ENCODE data around the gene TBC1D22A.
"Not testable (repeated sequence)": the region's sequence is repeated elsewhere in the genome, so short reads cannot be mapped to it uniquely, and the experiment has no call there.

The TBC1D22A gene

DNA sequence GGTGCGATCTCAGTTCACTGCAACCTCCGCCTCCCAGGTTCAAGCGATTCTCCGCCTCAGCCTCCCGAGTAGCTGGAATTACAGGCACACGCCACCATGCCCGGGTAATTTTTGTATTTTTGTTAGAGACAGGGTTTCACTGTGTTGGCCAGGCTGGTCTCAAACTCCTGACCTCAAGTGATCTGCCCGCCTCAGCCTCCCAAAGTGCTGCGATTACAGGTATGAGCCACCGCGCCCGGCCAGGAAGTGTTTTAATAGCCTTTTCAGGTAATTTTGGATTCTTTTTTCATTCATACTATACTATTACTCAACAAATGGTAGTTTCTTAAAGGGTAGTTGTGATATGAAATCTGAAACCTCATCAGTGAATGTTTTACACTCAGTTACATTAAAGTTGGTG, 216.2 kb downstream of the TBC1D22A start:
- not testable (repeated sequence) for DNase-seq

DNA sequence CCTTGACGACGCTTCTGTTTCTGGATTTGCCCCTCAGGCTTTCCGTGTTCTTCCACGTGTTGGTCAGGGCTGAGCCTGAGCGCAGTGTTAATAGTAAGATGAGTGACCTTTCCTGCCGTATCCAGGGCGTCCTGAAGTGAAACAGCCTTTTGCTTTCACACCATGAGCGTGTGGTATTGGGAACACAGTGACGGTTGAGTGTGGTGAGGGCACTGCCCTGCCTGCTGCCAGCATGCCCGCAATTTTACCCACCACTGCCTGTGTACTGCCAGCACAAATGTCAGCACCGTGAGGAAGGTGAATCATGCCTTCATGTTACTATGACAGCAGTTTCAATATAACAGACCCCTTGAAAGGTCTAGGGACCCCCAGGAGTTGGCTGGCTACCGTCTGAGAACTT, 217.1 kb downstream of the TBC1D22A start:
- DNase-seq, result no peak

DNA sequence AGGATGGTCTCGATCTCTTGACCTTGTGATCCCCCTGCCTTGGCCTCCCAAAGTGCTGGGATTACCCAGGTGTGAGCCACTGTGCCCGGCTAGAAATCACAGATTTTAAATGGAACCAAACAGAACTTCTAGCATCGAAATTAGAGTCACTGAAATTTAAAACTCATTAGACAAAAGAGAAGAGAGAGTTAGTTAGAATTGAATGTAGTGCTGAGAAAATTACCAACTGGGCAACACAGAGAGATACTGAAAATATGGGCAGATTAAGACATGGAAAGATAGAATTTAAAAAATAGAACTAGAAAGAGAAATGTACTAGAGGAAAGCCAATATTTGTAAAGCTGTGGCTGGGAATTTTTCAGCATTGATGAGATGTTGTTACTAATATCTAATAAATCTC, 217.9 kb downstream of the TBC1D22A start:
- no peak for DNase-seq

DNA sequence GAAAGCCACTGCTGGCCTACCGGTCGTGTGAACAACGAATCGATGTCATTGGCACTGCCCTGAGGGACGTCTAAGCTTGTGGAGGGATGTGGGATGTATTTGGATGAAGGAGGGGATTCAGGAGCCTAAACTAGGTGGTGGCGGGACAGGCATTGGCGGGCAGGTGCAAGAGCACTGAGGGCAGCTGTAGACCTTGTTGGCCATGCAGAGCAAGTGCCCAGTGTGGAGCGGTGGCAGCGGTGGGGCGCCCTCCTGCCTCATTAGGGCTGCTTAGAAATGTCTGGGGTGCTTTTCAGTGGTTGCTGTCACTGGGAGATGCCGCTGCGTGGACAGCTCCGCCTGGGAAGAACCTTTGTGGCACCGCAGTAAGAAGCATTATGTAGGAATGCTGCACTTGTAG, 220.2 kb downstream of the TBC1D22A start:
- no peak for DNase-seq

GRCh38 chr22:46983046-46983445, 220.6 kb downstream of the TBC1D22A start:
- no peak for DNase-seq

DNA sequence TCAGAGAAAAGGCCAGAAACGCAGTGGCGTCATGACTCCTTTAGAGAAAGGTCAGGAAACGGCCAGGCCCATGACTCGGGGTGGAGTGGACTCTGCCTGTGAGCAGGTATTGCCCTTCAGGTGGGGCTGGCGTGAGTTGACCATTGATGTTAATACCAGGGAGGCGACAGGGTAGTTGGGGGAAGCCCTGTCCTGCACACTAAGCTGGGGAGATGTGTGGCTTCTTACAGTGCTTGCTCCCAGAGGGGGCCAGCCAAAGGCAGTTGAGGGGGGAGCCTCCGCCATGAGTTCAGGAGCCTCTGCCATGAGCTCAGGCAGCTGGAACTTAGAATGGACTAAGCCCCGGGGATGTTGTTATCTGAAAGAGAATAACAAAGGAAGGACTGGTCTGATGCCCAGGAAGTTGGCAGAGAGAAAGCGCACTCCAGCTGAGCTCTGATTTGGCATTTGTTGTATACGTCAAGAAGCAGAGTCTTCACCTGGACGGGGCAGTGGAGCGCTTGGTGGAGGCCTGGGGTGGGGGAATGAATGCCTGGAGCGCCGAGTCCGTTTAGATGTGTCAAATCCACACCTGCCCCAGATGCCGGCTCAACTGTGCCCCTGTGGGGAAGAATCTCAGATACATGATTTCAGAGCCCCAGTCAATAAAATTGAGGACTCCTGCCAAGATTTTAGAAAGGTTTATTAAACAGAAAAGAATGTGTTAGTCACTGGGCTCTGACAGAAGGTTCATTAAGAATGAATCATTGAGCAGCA, 222.5 kb downstream of the TBC1D22A start:
- DNase-seq, result peak; percentile 15 to 61

DNA sequence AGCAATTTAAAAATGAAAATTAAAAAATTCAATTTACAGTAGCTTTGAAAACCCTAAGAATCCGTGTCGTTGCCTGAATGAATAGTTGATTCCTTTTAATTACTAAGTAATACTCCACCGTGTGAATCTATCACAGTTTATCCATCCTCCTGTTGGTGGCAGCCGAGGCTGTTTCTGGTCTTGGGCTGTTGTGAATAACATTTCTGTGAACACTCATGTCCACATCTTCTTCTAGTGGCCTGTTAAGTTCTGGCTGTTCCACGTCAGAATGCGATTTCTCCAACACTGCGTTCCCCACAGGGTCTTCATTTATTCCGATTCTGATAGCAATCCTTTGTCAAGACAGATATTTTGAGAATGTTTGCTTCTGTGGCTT, 223.0 kb downstream of the TBC1D22A start:
- no peak for DNase-seq

DNA sequence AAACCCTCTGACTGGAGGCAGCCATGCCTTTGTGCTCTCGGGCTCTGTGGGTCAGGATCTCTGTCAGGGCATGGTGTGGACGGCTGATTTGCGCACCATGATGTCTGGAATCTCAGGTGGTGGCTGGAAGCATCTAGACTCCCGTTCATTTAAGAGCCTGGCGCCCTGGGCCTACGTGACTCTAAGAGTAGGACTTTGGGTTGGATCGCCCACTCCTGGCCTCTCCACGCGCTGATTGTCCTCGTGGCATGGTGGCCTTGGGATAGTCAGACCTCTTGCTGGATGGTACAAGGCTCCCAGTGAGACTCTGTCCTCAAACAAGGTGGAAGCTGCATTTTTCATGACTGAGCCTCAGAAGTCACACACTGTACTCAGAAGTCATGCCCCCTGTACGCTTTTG, 224.3 kb downstream of the TBC1D22A start:
- no peak for DNase-seq

DNA sequence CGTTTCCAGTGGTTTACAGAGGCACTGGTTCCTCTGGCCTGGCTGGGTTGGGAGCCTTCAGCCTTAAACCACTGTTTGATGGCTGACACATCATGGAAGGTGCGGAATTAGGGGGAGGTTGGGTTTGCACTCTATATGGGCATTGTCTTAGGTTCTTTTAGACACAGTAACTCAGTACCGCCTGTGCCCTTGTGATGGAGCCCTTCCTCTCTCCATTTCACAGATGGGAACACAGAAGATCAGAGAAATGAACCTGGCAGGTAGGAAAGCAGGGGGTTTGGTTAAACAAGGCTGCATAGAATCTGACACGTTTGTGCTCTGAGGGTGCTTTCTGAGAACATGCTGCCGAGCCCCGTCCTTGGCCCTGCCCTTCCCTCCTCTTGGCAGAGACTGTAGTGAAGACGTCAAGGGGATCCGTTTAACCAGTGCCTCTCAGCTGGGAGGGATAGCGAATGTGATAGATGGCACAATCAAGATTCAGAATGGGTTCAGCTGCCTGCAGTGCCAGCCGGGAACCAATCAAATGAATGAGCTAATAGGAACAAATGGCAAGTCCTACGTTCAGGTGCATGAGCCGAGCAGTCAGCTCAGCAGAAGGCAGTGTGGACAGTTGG, 228.6 kb downstream of the TBC1D22A start:
- DNase-seq, result no peak

DNA sequence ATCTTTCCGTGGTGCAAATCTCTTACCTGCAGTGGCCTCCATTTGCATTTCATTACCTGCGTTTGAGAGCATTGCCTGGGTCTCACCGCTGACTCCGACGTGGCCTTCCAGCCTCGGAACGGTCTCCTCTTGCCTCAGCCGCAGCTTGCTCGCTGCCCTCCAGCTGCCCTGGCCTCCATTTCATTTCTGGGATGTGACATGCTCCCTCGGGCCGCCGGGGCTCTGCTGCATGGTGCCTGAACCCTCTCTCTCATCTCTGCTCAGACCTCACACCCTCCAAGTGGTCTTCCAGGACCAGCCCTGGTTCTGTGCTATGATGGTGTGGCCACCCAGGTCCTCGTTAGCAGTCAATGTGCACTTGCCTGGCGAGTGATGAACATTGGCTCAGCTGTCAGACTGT, 229.2 kb downstream of the TBC1D22A start:
- no peak for DNase-seq

- no peak for DNase-seq
Observed at GRCh38 chr22:46992121-46992731, 229.8 kb downstream of the TBC1D22A start.

GRCh38 chr22:46993633-46994032, 231.2 kb downstream of the TBC1D22A start:
- DNase-seq, result no peak

DNA sequence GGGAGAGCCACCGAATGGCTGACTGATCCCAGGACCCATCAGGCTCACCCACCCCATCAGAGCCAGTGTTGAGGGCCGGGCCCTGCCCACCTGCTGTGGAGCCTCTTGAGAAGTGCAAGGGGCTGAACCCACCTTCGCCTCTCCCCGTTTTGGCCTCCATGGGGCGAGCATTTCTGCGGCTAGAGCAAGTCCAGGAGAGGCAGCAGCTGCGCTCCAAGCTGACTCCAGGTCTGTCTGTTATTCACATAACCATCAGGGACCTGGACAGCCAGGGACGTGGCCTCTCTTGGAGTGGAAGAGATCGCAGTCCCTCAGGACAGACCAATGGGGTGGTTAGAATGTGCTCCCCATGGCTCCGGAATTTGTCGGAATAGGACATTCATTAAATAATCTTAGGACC, 231.8 kb downstream of the TBC1D22A start:
- no peak for DNase-seq

- DNase-seq, result no peak
Observed at GRCh38 chr22:46994983-46995382, 232.5 kb downstream of the TBC1D22A start.

DNA sequence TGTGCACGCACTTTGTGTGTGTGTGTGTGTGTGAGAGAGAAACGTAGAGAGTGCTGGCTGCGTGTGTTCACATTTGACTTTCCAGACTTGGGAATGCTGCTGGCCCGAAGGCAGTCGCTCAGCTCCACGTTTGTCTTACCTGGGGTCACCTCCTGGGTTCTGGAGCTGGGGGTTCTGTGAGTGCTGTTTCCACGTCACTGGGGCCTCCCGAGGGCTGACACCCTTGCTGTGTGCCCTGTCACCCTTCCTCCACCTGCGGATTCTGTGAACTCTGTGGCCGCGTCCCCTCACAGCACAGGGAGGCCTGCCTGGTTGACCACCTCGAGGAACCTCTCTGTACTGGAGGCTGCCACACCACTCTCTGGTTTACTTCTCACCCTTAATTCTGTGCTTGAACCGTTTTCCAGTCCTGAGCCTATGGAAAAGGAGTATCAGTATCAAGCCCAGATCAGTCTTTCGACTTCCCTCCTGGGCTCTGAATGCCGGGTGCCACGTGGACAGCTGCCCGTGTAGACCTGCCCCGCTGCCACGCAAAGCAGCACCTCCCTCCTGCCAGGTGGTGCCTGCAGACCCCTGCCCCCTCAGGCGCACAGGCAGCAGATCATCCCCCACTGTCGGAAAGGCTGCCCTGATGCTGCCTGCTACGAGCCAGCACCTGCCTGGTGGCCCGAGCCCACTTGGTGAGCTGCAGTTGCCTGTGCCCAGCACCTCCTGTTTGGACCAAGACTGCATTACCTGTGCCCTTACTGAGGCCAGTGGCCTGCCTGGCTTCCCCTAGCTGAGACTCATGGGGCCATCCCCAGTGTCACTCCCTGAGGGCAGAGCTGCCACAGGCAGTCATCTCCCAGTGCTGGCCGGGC, 233.3 kb downstream of the TBC1D22A start:
- no peak for DNase-seq

GRCh38 chr22:46996595-46997310, 234.3 kb downstream of the TBC1D22A start:
- no peak for DNase-seq

- no peak for DNase-seq
Observed at GRCh38 chr22:46997311-46997970, 235.0 kb downstream of the TBC1D22A start.

GRCh38 chr22:46998331-46998730, 235.9 kb downstream of the TBC1D22A start:
- DNase-seq, result no peak

DNA sequence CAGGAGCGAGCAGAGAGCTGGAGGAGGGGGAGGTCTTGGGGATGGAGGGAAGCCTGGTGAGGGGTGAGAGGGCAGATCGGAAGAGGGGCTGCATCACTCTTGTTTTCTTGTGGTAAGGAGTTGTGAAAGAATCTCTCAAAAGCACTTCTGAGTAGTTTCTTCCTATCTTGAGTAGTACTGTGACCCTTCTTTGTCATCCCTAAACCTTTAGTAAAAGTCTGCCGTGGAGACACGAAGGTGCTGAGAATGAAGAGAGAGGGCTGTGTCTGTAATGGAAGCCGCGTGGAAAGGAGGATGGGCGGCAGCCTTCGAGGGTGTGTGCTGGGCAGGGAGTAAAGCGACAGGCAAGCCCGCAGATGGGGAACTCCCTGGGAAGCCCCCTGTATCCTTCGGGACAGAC, 237.8 kb downstream of the TBC1D22A start:
- DNase-seq, result no peak

DNA sequence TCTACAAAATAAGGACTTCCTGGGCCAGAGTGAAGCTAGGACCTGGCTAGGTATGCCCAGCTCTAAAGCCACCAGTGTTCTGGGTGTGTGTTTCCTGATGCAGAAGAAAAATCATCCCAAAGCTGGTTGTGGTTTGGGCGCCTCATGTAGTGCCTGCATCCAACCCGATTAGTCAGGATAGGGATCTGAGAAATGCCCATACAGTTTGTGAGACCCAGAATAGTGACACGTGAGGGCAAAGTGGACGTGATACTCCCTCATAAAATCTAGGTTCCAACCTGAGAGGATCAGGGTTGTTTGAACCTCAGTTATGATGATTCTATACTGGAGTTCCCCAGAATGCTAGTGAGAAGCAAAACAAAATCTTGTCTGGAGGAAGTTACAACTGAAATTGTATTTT, 238.4 kb downstream of the TBC1D22A start:
- DNase-seq, result no peak

- DNase-seq, result no peak
Observed at GRCh38 chr22:47001288-47001687, 238.8 kb downstream of the TBC1D22A start.

DNA sequence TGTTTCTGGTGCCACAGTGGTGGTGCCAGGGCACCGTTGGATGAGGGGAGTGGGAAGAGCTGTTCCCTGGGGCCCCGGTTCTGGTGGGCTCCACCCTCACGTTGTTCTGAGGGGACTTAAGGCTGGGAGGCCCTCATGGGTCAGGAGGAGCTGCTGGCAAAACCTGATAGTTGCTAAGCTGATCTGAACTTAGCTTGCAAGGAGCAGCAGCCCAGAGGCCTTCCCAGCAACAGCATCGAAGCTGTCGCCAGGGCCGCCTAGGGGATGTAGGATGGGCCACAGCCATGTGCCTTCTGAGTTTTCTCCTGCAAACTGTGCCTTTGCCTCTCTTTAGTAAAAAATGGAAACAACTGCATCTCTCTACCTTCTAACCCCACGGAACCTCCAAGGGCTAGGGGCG, 240.2 kb downstream of the TBC1D22A start:
- no peak for DNase-seq
